Spleen (tissue), 11 donors: ENCODE results near the gene SLC38A2. TPM values are rescaled to one million over a fixed set of nuclear protein-coding genes. Genes with fewer than 3 reads are reported as not detected.

Experiments
- DNase-seq: peaks from one replicate; pipeline ENCODE4 v3.0.0-alpha.2; 2020
- H3K27ac ChIP-seq, 8 donors: fragments of 200-600 bp; sonication (generic) in 7 of 8; 1 replicate in 4 of 8; 2 replicates in 4 of 8; pipeline versions ENCODE4 v1.5.0 to v1.8.0; 2016 to 2021; ENCODE audit warnings: inconsistent platforms in 4 of 8, mild to moderate bottlenecking in 4 of 8, moderate library complexity in 1 of 8
- H3K27me3 ChIP-seq, 7 donors: fragments of 200-600 bp; sonication (generic) in 6 of 7; replicated peaks in 1 of 7; 1 replicate in 4 of 7; 2 replicates in 3 of 7; pipeline versions ENCODE4 v1.5.0 to v1.8.0; 2016 to 2021; ENCODE audit warnings: inconsistent platforms in 3 of 7, mild to moderate bottlenecking in 1 of 7
- H3K36me3 ChIP-seq, 6 donors: fragments of 200-600 bp; sonication (generic) in 5 of 6; 1 replicate in 4 of 6; 2 replicates in 2 of 6; pipeline versions ENCODE4 v1.5.0 to v1.8.0; 2016 to 2021; ENCODE audit warnings: inconsistent platforms in 2 of 6
- H3K4me1 ChIP-seq, 6 donors: fragments of 200-600 bp; sonication (generic) in 5 of 6; 1 replicate in 3 of 6; 2 replicates in 3 of 6; pipeline versions ENCODE4 v1.5.0 to v1.8.0; 2016 to 2021; ENCODE audit warnings: inconsistent platforms in 3 of 6
- H3K4me3 ChIP-seq, 8 donors: fragments of 200-600 bp; sonication (generic) in 7 of 8; 1 replicate in 4 of 8; 2 replicates in 4 of 8; pipeline versions ENCODE4 v1.5.0 to v1.8.0; 2016 to 2021; ENCODE audit warnings: inconsistent platforms in 4 of 8, mild to moderate bottlenecking in 4 of 8, moderate library complexity in 2 of 8
- H3K9me3 ChIP-seq, 8 donors: fragments of 200-600 bp; sonication (generic) in 7 of 8; 1 replicate in 4 of 8; 2 replicates in 4 of 8; pipeline versions ENCODE4 v1.5.0 to v1.8.0; 2016 to 2021; ENCODE audit warnings: inconsistent platforms in 4 of 8
- POLR2A ChIP-seq, 3 donors: fragments of 450-650 bp; IDR thresholded peaks; one replicate each; pipeline ENCODE4 v1.5.1; 2017; ENCODE audit warnings: antibody characterized with exemption in 3 of 3, mild to moderate bottlenecking in 1 of 3
- POLR2AphosphoS5 ChIP-seq, 3 donors: sonication (generic); formaldehyde crosslinking; IDR thresholded peaks; one replicate each; pipeline ENCODE4 v1.5.1; 2017; ENCODE audit warnings: antibody characterized with exemption in 3 of 3
- WGBS, 5 donors: extraction: QIAGEN DNeasy Blood & Tissue Kit in 3 of 5; methylation state at CpG; one replicate each; pipeline versions ENCODE4 v1.1.5 to v1.1.7; 2013 to 2018; 5-methylcytosine and 5-hydroxymethylcytosine counted together
- intact Hi-C: fragments of 100-400 bp; cut with DNase I; formaldehyde crosslinking; loops from one replicate; pipeline ENCODE4 v1.15.0; 2023; ENCODE audit warnings: low total_unique reads
- polyA plus RNA-seq, 3 donors: library from polyadenylated mRNA; stranded (reverse); fragments of 200-250 nt; gene quantifications; one replicate each; pipeline ENCODE4 v1.2.1, GENCODE V29; 2013
- total RNA-seq, 7 donors: library from RNA; depleted of rRNA in 3 of 7; stranded (reverse); fragments of >200 nt in 3 of 7; fragmentation: NEBNext Ultra II Directional in 4 of 7; extraction: Animal tissue kit (Norgen Biotek cat#: 25700) in 4 of 7; gene quantifications; one replicate each; pipeline versions ENCODE4 v1.1.0 to v1.2.1, GENCODE V29; 2016 to 2021
- TF ChIP-seq, protein P1 (sequence below), 11 experiments: fragments of 200-600 bp in 7 of 11; fragments of 450-650 bp in 4 of 11; sonication (generic) in 4 of 11; IDR thresholded peaks in 8 of 11; conservative IDR thresholded peaks in 3 of 11; 1 replicate in 7 of 11; 2 replicates in 4 of 11; pipeline versions ENCODE4 v1.4.0 to v1.8.0; 2016 to 2021; ENCODE audit warnings: antibody characterized with exemption in 11 of 11, inconsistent platforms in 4 of 11, mild to moderate bottlenecking in 1 of 11
- donor health status: healthy with polysubstance abuse.
- donor health status: DM: no; HTN: no; CAD: no; lungs with moderate emphysema.
- donor health status: DM: no; HTN: no; CAD: no.
- donor health status: Bipolar disorder and iron deficiency.
- donor health status: healthy.
- donor health status: DM: no; HTN: no; CAD: no.
- donor health status: DM: yes; HTN: yes; CAD: no.

Gene SLC38A2
- total and polyA plus RNA-seq, 10 donors, result 40.7 to 297 (median 151) TPM

- Histone ChIP-seq H3K27ac (no peak overlapping the region), H3K9me3 (no peaks in the 10 kb centered on the region), H3K4me3 (no peak overlapping the region), H3K4me1 (peaks cover 0 to 5% (median 0%) of the 10 kb centered on the region in 6 donors), H3K36me3 (no peaks in the 10 kb centered on the region), H3K27me3 (no peaks in the 10 kb centered on the region)
- DNase-seq, result no peak
- WGBS, 5 donors, result 57 to 77% (median 62%) methylated on average over 2 of the region's 2 CpGs
- no peak for TF ChIP-seq POLR2AphosphoS5 (IDR thresholded peaks at IDR 0.05)
- TF ChIP-seq, protein P1, sequence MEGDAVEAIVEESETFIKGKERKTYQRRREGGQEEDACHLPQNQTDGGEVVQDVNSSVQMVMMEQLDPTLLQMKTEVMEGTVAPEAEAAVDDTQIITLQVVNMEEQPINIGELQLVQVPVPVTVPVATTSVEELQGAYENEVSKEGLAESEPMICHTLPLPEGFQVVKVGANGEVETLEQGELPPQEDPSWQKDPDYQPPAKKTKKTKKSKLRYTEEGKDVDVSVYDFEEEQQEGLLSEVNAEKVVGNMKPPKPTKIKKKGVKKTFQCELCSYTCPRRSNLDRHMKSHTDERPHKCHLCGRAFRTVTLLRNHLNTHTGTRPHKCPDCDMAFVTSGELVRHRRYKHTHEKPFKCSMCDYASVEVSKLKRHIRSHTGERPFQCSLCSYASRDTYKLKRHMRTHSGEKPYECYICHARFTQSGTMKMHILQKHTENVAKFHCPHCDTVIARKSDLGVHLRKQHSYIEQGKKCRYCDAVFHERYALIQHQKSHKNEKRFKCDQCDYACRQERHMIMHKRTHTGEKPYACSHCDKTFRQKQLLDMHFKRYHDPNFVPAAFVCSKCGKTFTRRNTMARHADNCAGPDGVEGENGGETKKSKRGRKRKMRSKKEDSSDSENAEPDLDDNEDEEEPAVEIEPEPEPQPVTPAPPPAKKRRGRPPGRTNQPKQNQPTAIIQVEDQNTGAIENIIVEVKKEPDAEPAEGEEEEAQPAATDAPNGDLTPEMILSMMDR (IDR thresholded peaks at IDR 0.05 in 8 of 11, conservative IDR thresholded peaks at IDR 0.05 in 3 of 11), result no peak
- TF ChIP-seq POLR2A (IDR thresholded peaks at IDR 0.05), result no peak
- intact Hi-C loops, result no loop called here
Observed at GRCh38 chr12:46351886-46352650, 20.5 kb downstream of the SLC38A2 start.

DNA sequence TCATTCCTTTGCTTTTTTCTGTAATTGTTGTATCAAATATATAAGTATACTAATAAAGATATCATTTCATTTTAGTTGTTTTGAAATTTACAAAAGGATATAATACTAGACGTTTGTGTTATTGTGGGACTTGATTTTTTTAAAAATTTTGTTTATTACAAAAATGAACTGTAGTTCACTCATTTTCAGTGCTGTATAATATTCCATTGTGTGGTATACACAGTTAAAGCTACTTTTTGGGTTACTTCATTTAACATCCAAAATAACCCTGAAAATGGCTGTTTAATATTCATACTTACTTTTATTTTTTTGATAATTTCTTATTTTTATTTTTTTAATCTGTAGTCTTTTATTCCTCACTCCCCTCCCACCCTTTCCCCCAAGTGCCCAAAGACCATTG, 21.4 kb downstream of the SLC38A2 start:
- Histone ChIP-seq H3K27ac (no peak overlapping the region), H3K4me3 (no peak overlapping the region), H3K36me3 (no peaks in the 10 kb centered on the region), H3K27me3 (no peaks in the 10 kb centered on the region), H3K4me1 (peaks cover 0 to 5% (median 0%) of the 10 kb centered on the region in 6 donors), H3K9me3 (no peaks in the 10 kb centered on the region)
- TF ChIP-seq, protein P1 (IDR thresholded peaks at IDR 0.05 in 8 of 11, conservative IDR thresholded peaks at IDR 0.05 in 3 of 11), result no peak
- TF ChIP-seq POLR2AphosphoS5 (IDR thresholded peaks at IDR 0.05) (no peak), POLR2A (IDR thresholded peaks at IDR 0.05) (no peak)
- 79 to 98% (median 85%) methylated on average over 1 of the region's 1 CpG for WGBS, 5 donors
- intact Hi-C loops, result no loop called here
- no peak for DNase-seq

DNA sequence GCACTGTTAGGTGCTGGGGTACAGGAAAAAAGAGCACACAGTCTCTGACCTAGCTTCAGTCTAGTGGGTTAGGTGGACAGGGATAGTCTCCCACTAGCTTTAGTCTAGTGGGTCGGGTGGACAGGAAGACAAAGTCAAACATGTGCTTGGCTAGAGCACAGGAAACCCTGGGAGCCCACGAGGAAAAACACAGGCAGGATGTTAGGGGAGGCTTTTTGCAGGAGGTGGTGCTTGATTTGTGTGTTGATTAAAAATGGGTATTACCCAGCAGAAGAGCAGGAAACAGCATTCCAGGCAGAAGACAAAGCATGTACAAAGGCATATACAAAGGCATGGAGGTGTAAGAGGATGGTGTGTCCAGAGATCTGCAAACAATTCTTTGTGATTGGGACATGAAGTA, 23.3 kb downstream of the SLC38A2 start:
- 10 to 19% (median 16%) methylated on average over 2 of the region's 2 CpGs for WGBS, 5 donors
- H3K9me3 ChIP-seq, result no peaks in the 10 kb centered on the region
- TF ChIP-seq, protein P1 (IDR thresholded peaks at IDR 0.05 in 8 of 11, conservative IDR thresholded peaks at IDR 0.05 in 3 of 11), result no peak
- TF ChIP-seq POLR2AphosphoS5 (IDR thresholded peaks at IDR 0.05) (no peak), POLR2A (IDR thresholded peaks at IDR 0.05) (no peak)
- H3K4me1 ChIP-seq, result peaks cover 0 to 5% (median 0%) of the 10 kb centered on the region in 6 donors
- H3K27me3 ChIP-seq, result no peaks in the 10 kb centered on the region
- no peak overlapping the region for H3K4me3 ChIP-seq
- DNase-seq, result no peak
- H3K36me3 ChIP-seq, result no peaks in the 10 kb centered on the region
- intact Hi-C loops, result no loop called here
- H3K27ac ChIP-seq, result no peak overlapping the region

GRCh38 chr12:46343118-46343852, 29.3 kb downstream of the SLC38A2 start:
- TF ChIP-seq, protein P1 (IDR thresholded peaks at IDR 0.05 in 8 of 11, conservative IDR thresholded peaks at IDR 0.05 in 3 of 11), result no peak
- TF ChIP-seq POLR2A (IDR thresholded peaks at IDR 0.05), result no peak
- no peak for TF ChIP-seq POLR2AphosphoS5 (IDR thresholded peaks at IDR 0.05)
- Histone ChIP-seq H3K36me3 (no peaks in the 10 kb centered on the region), H3K27ac (no peak overlapping the region), H3K9me3 (no peaks in the 10 kb centered on the region), H3K4me3 (no peak overlapping the region), H3K4me1 (peaks cover 0 to 4% (median 0%) of the 10 kb centered on the region in 6 donors), H3K27me3 (no peaks in the 10 kb centered on the region)
- no peak for DNase-seq
- WGBS, 5 donors, result 86 to 97% (median 90%) methylated on average over 3 of the region's 3 CpGs
- intact Hi-C loops, result loop anchor here (5.0 kb wide), 1 partner anchor 679 kb away; no protein-coding TSS in a partner anchor
